Pancreas (tissue), 10 donors: ENCODE results near the gene FCHSD1. TPM values are rescaled to one million over a fixed set of nuclear protein-coding genes. Genes with fewer than 3 reads are reported as not detected.
A peak's percentile ranks its signal among the peaks of the same experiment; 100 is the strongest.
"Not testable (repeated sequence)": the region's sequence is repeated elsewhere in the genome, so short reads cannot be mapped to it uniquely, and the experiment has no call there.

Source experiments
- ATAC-seq, 4 donors: fragments of 200-7000 bp; cut with Tn5 transposase; one replicate each; pipeline versions ENCODE4 v1.8.0 to v1.9.1; 2020; ENCODE audit warnings: mild to moderate bottlenecking in 4 of 4, moderate library complexity in 4 of 4
- DNase-seq, 6 donors: peaks; one replicate each; pipeline ENCODE4 v3.0.0-alpha.2; 2020
- FAIRE-seq: peaks from 2 replicates; lab custom pipeline; 2012; peaks lifted over from hg19 to GRCh38; lab: Jason Lieb, UNC
- H3K27ac ChIP-seq, 4 donors: fragments of 200-600 bp; sonication (generic); 1 replicate in 3 of 4; 2 replicates in 1 of 4; pipeline versions ENCODE4 v1.5.0 to v1.8.0; 2020
- H3K27me3 ChIP-seq, 4 donors: fragments of 200-600 bp; one replicate each; pipeline ENCODE4 v1.8.0; 2021
- H3K36me3 ChIP-seq, 3 donors: fragments of 200-600 bp; sonication (generic) in 1 of 3; one replicate each; pipeline versions ENCODE4 v1.5.0 to v1.8.0; 2020 to 2021
- H3K4me1 ChIP-seq, 3 donors: fragments of 200-600 bp; one replicate each; pipeline ENCODE4 v1.8.0; 2021
- H3K4me3 ChIP-seq, 4 donors: fragments of 200-600 bp; sonication (generic) in 2 of 4; one replicate each; pipeline versions ENCODE4 v1.5.0 to v1.8.0; 2020 to 2021
- H3K9me3 ChIP-seq, 4 donors: fragments of 200-600 bp; one replicate each; pipeline ENCODE4 v1.8.0; 2021
- CTCF ChIP-seq, 4 donors: fragments of 200-600 bp; sonication (generic) in 3 of 4; IDR thresholded peaks; one replicate each; pipeline versions ENCODE4 v1.5.0 to v1.8.0; 2021; ENCODE audit warnings: antibody characterized with exemption in 4 of 4
- WGBS, 2 donors: extraction: QIAGEN DNeasy Blood & Tissue Kit; methylation state at CpG; one replicate each; pipeline ENCODE4 v1.1.7; 2013; 5-methylcytosine and 5-hydroxymethylcytosine counted together
- intact Hi-C, 3 donors: fragments of 100-400 bp; cut with DNase I; formaldehyde crosslinking; loops; one replicate each; pipeline versions ENCODE4 v1.11.1 to v1.14.2; 2022
- polyA plus RNA-seq, 2 donors: library from polyadenylated mRNA; stranded (reverse); fragments of 200-250 nt; gene quantifications; one replicate each; pipeline ENCODE4 v1.2.3, GENCODE V29; 2013
- total RNA-seq, 6 donors: library from RNA; stranded (reverse); fragmentation: NEBNext Ultra II Directional in 4 of 6; extraction: Animal tissue kit (Norgen Biotek cat#: 25700) in 4 of 6; gene quantifications; one replicate each; pipeline versions ENCODE4 v1.2.1 to v1.2.4, GENCODE V29; 2021 to 2023
- donor health status: healthy with polysubstance abuse.
- donor health status: DM: no; HTN: no; CAD: no; lungs with moderate emphysema.
- donor health status: DM: no; HTN: no; CAD: no.
- donor health status: control.
- donor health status: control.
- donor health status: Bipolar disorder and iron deficiency.
- donor health status: DM: yes; HTN: yes; CAD: no.
- donor health status: DM: no; HTN: no; CAD: no.
- donor health status: DM: no; HTN: no; CAD: no.
- donor health status: DM: yes; HTN: yes; CAD: no.

Gene FCHSD1
- total and polyA plus RNA-seq, 8 donors, result 4.8 to 22.4 (median 9.1) TPM

- intact Hi-C loops, result no loop called here
- H3K4me3 ChIP-seq, result no peak overlapping the region
- H3K27ac ChIP-seq, result no peak overlapping the region
- TF ChIP-seq CTCF (IDR thresholded peaks at IDR 0.05), result no peak
- DNase-seq (no peak), FAIRE-seq (no peak), ATAC-seq (no peak)
- peaks cover 32 to 58% (median 35%) of the 10 kb centered on the region in 3 donors for H3K4me1 ChIP-seq
- no peaks in the 10 kb centered on the region for H3K36me3 ChIP-seq
- H3K27me3 ChIP-seq, result no peaks in the 10 kb centered on the region
- H3K9me3 ChIP-seq, result no peaks in the 10 kb centered on the region
Observed at GRCh38 chr5:141613344-141613743, 37.9 kb downstream of the FCHSD1 start.

GRCh38 chr5:141611289-141611688, 39.9 kb downstream of the FCHSD1 start:
- Histone ChIP-seq H3K27me3 (no peaks in the 10 kb centered on the region), H3K36me3 (no peaks in the 10 kb centered on the region), H3K4me3 (no peak overlapping the region), H3K9me3 (no peaks in the 10 kb centered on the region), H3K27ac (no peak overlapping the region), H3K4me1 (peaks cover 33 to 68% (median 47%) of the 10 kb centered on the region in 3 donors)
- no peak for FAIRE-seq
- WGBS, 2 donors, result 91 to 97% methylated on average over 3 of the region's 3 CpGs
- DNase-seq, result no peak
- intact Hi-C loops, result no loop called here
- ATAC-seq, result no peak
- TF ChIP-seq CTCF (IDR thresholded peaks at IDR 0.05), result no peak

GRCh38 chr5:141609921-141610320, 41.3 kb downstream of the FCHSD1 start:
- Histone ChIP-seq H3K27ac (peak overlapping the region in 2 of 4 donors; percentile 65 to 69), H3K4me1 (peaks cover 26 to 70% (median 43%) of the 10 kb centered on the region in 3 donors)

GRCh38 chr5:141609044-141609443, 42.2 kb downstream of the FCHSD1 start:
- ATAC-seq (no peak), FAIRE-seq (no peak), DNase-seq (no peak)
- no peak for TF ChIP-seq CTCF (IDR thresholded peaks at IDR 0.05)
- 18 to 25% methylated on average over 3 of the region's 3 CpGs for WGBS, 2 donors
- intact Hi-C loops, result no loop called here
- peak overlapping the region in 3 of 4 donors; percentile 26 to 69 (median 65) for H3K27ac ChIP-seq
- H3K4me1 ChIP-seq, result peaks cover 26 to 73% (median 43%) of the 10 kb centered on the region in 3 donors
- H3K4me3 ChIP-seq, result no peak overlapping the region
- no peaks in the 10 kb centered on the region for H3K36me3 ChIP-seq
- no peaks in the 10 kb centered on the region for H3K9me3 ChIP-seq
- no peaks in the 10 kb centered on the region for H3K27me3 ChIP-seq

More at GRCh38 chr5:141609921-141610320, 41.3 kb downstream of the FCHSD1 start:
- WGBS, 2 donors, result 95 to 98% methylated on average over 7 of the region's 7 CpGs
- H3K9me3 ChIP-seq, H3K36me3 ChIP-seq, H3K4me3 ChIP-seq, ATAC-seq, H3K27me3 ChIP-seq, FAIRE-seq, intact Hi-C loops, DNase-seq: not testable (repeated sequence)

GRCh38 chr5:141608557-141608956, 42.7 kb downstream of the FCHSD1 start:
- no peaks in the 10 kb centered on the region for H3K9me3 ChIP-seq
- no peak overlapping the region for H3K4me3 ChIP-seq
- DNase-seq (no peak), FAIRE-seq (no peak), ATAC-seq (peak; percentile 80 to 94 (median 90))
- no peaks in the 10 kb centered on the region for H3K27me3 ChIP-seq
- no peak for TF ChIP-seq CTCF (IDR thresholded peaks at IDR 0.05)
- peak overlapping the region in 3 of 4 donors; percentile 26 to 69 (median 65) for H3K27ac ChIP-seq
- intact Hi-C loops, result no loop called here
- no peaks in the 10 kb centered on the region for H3K36me3 ChIP-seq
- H3K4me1 ChIP-seq, result peaks cover 26 to 73% (median 43%) of the 10 kb centered on the region in 3 donors
- WGBS, 2 donors, result 9 to 15% methylated on average over 1 of the region's 1 CpG
